K562 (cell line): Measurements from ENCODE around the gene PDZRN3. TPM values are rescaled to one million over a fixed set of nuclear protein-coding genes. Genes with fewer than 3 reads are reported as not detected.

Experiments
- ATAC-seq: fragments of 200-7000 bp; cut with Tn5 transposase; 3 replicates; pipeline ENCODE4 v1.9.1; 2020; ENCODE audit warnings: moderate library complexity
- BruUV-seq: library from RNA; stranded (reverse); fragments of 400-500 nt; replicated peaks from 2 replicates; lab custom pipeline; 2021; lab: Mats Ljungman, UMichigan
- CTCF ChIA-PET: fragments of 300-600 bp; formaldehyde crosslinking; extraction: SDS; loops from one replicate; lab custom pipeline; 2021; ENCODE audit warnings: low intra/inter-chr PET ratio; lab: Yijun Ruan, JAX
- POLR2A ChIA-PET: fragments of 300-600, 350-650 bp; sonication (Branson Sonifier 250); formaldehyde crosslinking; extraction: SDS; loops from one replicate; lab custom pipeline; 2021; ENCODE audit warnings: antibody characterized with exemption, inconsistent platforms; lab: Yijun Ruan, JAX
- DNase-seq, 4 experiments: peaks; one replicate each; pipeline versions ENCODE4 v3.0.0 to v3.0.0-alpha.2; 2011 to 2018; ENCODE audit warnings: low spot score in 3 of 4, mixed read lengths in 3 of 4; ENCODE audit errors: extremely low read depth in 1 of 4
- FAIRE-seq: peaks from 2 replicates; lab custom pipeline; 2011; peaks lifted over from hg19 to GRCh38; lab: Jason Lieb, UNC
- H2AFZ ChIP-seq: 2 replicates; pipeline ENCODE4 v1.6.0; 2011; ENCODE audit warnings: low read depth, low read length, control low read depth, inconsistent platforms
- H3K27ac ChIP-seq: fragments of 200-600 bp; 3 replicates; pipeline ENCODE4 v1.8.0; 2011; ENCODE audit warnings: low read depth, mild to moderate bottlenecking, control low read depth, inconsistent platforms, low read length, moderate library complexity, mixed read lengths; ENCODE audit errors: extremely low read depth
- H3K27me3 ChIP-seq, 2 experiments: fragments of 300-600 bp in 1 of 2; 2 replicates in 1 of 2; 3 replicates in 1 of 2; pipeline versions ENCODE4 v1.6.0 to v1.8.0; 2011; ENCODE audit warnings: inconsistent platforms in 2 of 2, low read length in 2 of 2, mild to moderate bottlenecking in 1 of 2, mixed read lengths in 1 of 2, moderate library complexity in 1 of 2; ENCODE audit not compliant: control insufficient read depth in 2 of 2, insufficient read depth in 2 of 2
- H3K36me3 ChIP-seq: fragments of 300-600 bp; 3 replicates; pipeline ENCODE4 v1.8.0; 2011; ENCODE audit warnings: mild to moderate bottlenecking, low read length, inconsistent platforms; ENCODE audit not compliant: control insufficient read depth, insufficient read depth
- H3K4me1 ChIP-seq, 2 experiments: fragments of 200-600 bp in 1 of 2; replicated peaks in 1 of 2; 2 replicates in 1 of 2; 3 replicates in 1 of 2; pipeline versions ENCODE4 v1.5.1 to v1.8.0; 2011; ENCODE audit warnings: inconsistent platforms in 2 of 2, low read length in 2 of 2, mild to moderate bottlenecking in 1 of 2, mixed read lengths in 1 of 2, moderate library complexity in 1 of 2; ENCODE audit not compliant: control insufficient read depth in 2 of 2, insufficient read depth in 2 of 2
- H3K4me2 ChIP-seq: 2 replicates; pipeline ENCODE4 v1.6.1; 2011; ENCODE audit warnings: low read length, control low read depth, inconsistent platforms, mixed read lengths; ENCODE audit not compliant: insufficient read depth
- H3K4me3 ChIP-seq: fragments of 200-600 bp; sonication (generic), shearing (Covaris generic); 2 replicates; pipeline ENCODE4 v1.5.1; 2016; ENCODE audit warnings: control low read depth, inconsistent platforms
- H3K79me2 ChIP-seq: fragments of 200-600 bp; 3 replicates; pipeline ENCODE4 v1.8.0; 2011; ENCODE audit warnings: low read length, inconsistent platforms; ENCODE audit not compliant: control insufficient read depth, insufficient read depth
- H3K9ac ChIP-seq, 2 experiments: 2 replicates each; pipeline versions ENCODE4 v1.6.0 to v1.6.1; 2011; ENCODE audit warnings: low read depth in 2 of 2, low read length in 2 of 2, control low read depth in 1 of 2, inconsistent platforms in 1 of 2, mild to moderate bottlenecking in 1 of 2, mixed read lengths in 1 of 2; ENCODE audit not compliant: insufficient read depth in 1 of 2
- H3K9me1 ChIP-seq: one replicate; pipeline ENCODE4 v1.6.0; 2011; ENCODE audit warnings: inconsistent platforms, mild to moderate bottlenecking, low read length, moderate library complexity; ENCODE audit not compliant: control insufficient read depth, insufficient read depth
- H3K9me3 ChIP-seq: replicated peaks from 2 replicates; pipeline ENCODE4 v1.5.1; 2011; ENCODE audit warnings: low read depth, low read length, inconsistent platforms; ENCODE audit not compliant: control insufficient read depth, insufficient read depth
- H4K20me1 ChIP-seq: replicated peaks from 2 replicates; pipeline ENCODE4 v1.6.1; 2011; ENCODE audit warnings: low read length, inconsistent platforms, mixed read lengths; ENCODE audit not compliant: control insufficient read depth, insufficient read depth
- ATF7 ChIP-seq: fragments of 450-650 bp; IDR thresholded peaks from 2 replicates; pipeline ENCODE4 v1.7.1; 2014; ENCODE audit warnings: mild to moderate bottlenecking, moderate library complexity
- BRF1 ChIP-seq: IDR thresholded peaks from 3 replicates; pipeline ENCODE4 v1.6.1; 2011; ENCODE audit warnings: borderline replicate concordance, mild to moderate bottlenecking; ENCODE audit not compliant: insufficient read length; ENCODE audit errors: extremely low read depth
- ELF2 ChIP-seq: fragments of 250-450 bp; sonication (Bioruptor Pico); IDR thresholded peaks from 2 replicates; pipeline ENCODE4 v1.5.0; 2021; ENCODE audit warnings: mild to moderate bottlenecking
- HLTF ChIP-seq: fragments of 450-650 bp; IDR thresholded peaks from 2 replicates; pipeline ENCODE4 v1.6.1; 2016
- HNRNPH1 ChIP-seq: fragments of 200-400 bp; formaldehyde crosslinking; optimal IDR thresholded peaks from 2 replicates; pipeline ENCODE3; 2017; ENCODE audit warnings: low read depth, mild to moderate bottlenecking, low read length, moderate library complexity
- HNRNPK ChIP-seq: fragments of 200-400 bp; formaldehyde crosslinking; IDR thresholded peaks from one replicate; pipeline ENCODE4 v1.6.1; 2018; ENCODE audit warnings: mild to moderate bottlenecking, low read depth, low read length; ENCODE audit not compliant: poor library complexity, severe bottlenecking
- KLF10 ChIP-seq: fragments of 250-450 bp; sonication (Bioruptor Pico); IDR thresholded peaks from 2 replicates; pipeline ENCODE4 v1.6.1; 2021; ENCODE audit warnings: matching md5 sums
- MAFF ChIP-seq: IDR thresholded peaks from 2 replicates; pipeline ENCODE4 v1.6.1; 2012; ENCODE audit warnings: low read length, improper control_type of control experiment
- PRPF4 ChIP-seq: fragments of 200-400 bp; formaldehyde crosslinking; IDR thresholded peaks from one replicate; pipeline ENCODE4 v1.6.1; 2017; ENCODE audit warnings: low read length, low read depth, mild to moderate bottlenecking; ENCODE audit not compliant: insufficient read depth, poor library complexity, severe bottlenecking
- RBFOX2 ChIP-seq: fragments of 200-400 bp; formaldehyde crosslinking; IDR thresholded peaks from 2 replicates; pipeline ENCODE4 v1.6.1; 2017; ENCODE audit warnings: low read depth, mild to moderate bottlenecking, low read length, moderate library complexity
- RBM22 ChIP-seq: fragments of 200-400 bp; formaldehyde crosslinking; IDR thresholded peaks from 2 replicates; pipeline ENCODE4 v1.6.1; 2018; ENCODE audit warnings: low read length, low read depth; ENCODE audit not compliant: poor library complexity, severe bottlenecking
- ZBTB17 ChIP-seq: fragments of 450-650 bp; formaldehyde crosslinking; IDR thresholded peaks from 2 replicates; pipeline ENCODE4 v1.4.0; 2020; ENCODE audit warnings: mild to moderate bottlenecking
- ZNF140 ChIP-seq: fragments of 250-450 bp; sonication (Bioruptor Pico); IDR thresholded peaks from 2 replicates; pipeline ENCODE4 v1.8.0; 2021; ENCODE audit warnings: moderate library complexity, mild to moderate bottlenecking, inconsistent platforms
- ZNF384 ChIP-seq: IDR thresholded peaks from 2 replicates; pipeline ENCODE4 v1.6.1; 2012; ENCODE audit warnings: low read depth, low read length, improper control_type of control experiment
- ZNF586 ChIP-seq: fragments of 450-650 bp; formaldehyde crosslinking; conservative IDR thresholded peaks from 2 replicates; pipeline ENCODE4 v1.4.0; 2020; ENCODE audit warnings: mild to moderate bottlenecking, moderate library complexity
- ZNF76 ChIP-seq: fragments of 250-450 bp; sonication (Bioruptor Pico); IDR thresholded peaks from 2 replicates; pipeline ENCODE4 v1.4.0; 2020; ENCODE audit warnings: mild to moderate bottlenecking, moderate library complexity, borderline replicate concordance
- WGBS: fragments of 100-300 bp; shearing (Covaris generic); methylation state at CpG from one replicate; pipeline ENCODE4 v1.1.6; 2016; ENCODE audit warnings: low coverage, mixed read lengths; ENCODE audit not compliant: insufficient coverage; ENCODE audit errors: missing lambda C conversion rate; 5-methylcytosine and 5-hydroxymethylcytosine counted together
- in situ Hi-C: fragments of 300-500 bp; cut with MboI; formaldehyde crosslinking; loops from 4 replicates; pipeline ENCODE4 v1.15.0; 2018; ENCODE audit warnings: inconsistent platforms, mixed read lengths
- intact Hi-C: fragments of 100-400 bp; cut with micrococcal nuclease; formaldehyde crosslinking; loops from 2 replicates; pipeline ENCODE4 v1.14.2; 2022
- polyA plus RNA-seq, 8 experiments: library from polyadenylated mRNA; depleted of rRNA in 4 of 8; stranded (reverse) in 5 of 8; unstranded in 3 of 8; fragments of >200 nt; fragmentation: Nextera tagmentation in 2 of 8; fragmentation: Illumina TruSeq in 1 of 8; extraction: Ambion mirVana in 2 of 8; extraction: Trizol in 1 of 8; gene quantifications; 2 replicates each; pipeline versions ENCODE4 v1.2.1 to v1.2.3, GENCODE V29; 2011 to 2014; ENCODE audit warnings: inconsistent platforms in 1 of 8, missing spikeins in 1 of 8
- total RNA-seq, 7 experiments: library from RNA; depleted of rRNA in 6 of 7; stranded (reverse); fragments of >200 nt in 6 of 7; fragmentation: Illumina TruSeq in 2 of 7; extraction: Trizol in 2 of 7; gene quantifications; 2 replicates each; pipeline versions ENCODE4 v1.2.1 to v1.2.3, GENCODE V29; 2011 to 2021; ENCODE audit warnings: low replicate concordance in 1 of 7
- TF ChIP-seq, protein P1 (sequence below): sonication (generic); formaldehyde crosslinking; IDR thresholded peaks from 2 replicates; pipeline ENCODE4 v1.4.0; 2020; ENCODE audit warnings: mild to moderate bottlenecking, missing genetic modification reagents

Gene PDZRN3
- total and polyA plus RNA-seq, 9 of the 15 experiments (the other 6 are each of a cell fraction or from before 2014, with no cell fraction given), result 0.16 TPM; not detected in 8

DNA sequence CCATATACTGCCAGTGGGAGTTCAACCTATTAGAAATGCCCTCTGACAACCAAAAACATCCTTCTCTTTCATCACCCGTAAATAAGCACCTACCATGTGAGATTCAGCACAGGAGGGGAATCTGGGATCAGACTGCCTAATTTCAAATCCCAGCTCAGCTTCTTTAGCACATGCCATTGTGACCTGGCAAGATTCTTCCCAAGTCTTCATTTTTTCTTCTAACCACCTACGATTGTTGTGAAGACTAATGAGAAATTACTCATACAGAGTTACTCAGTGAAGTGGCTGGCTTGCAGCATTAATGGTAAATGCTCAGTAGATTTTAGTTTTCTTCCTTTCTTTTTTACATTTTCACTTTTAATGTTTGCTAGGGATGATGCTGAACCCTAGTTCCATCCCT is 176.7 kb downstream of the PDZRN3 start:
- no peak overlapping the region for H3K9ac ChIP-seq
- intact Hi-C loops (no loop called here), in situ Hi-C loops (no loop called here)
- BruUV-seq, result no TSS peak
- H3K9me1 ChIP-seq, result no peaks in the 10 kb centered on the region
- H3K9me3 ChIP-seq, result no peaks in the 10 kb centered on the region
- H2AFZ ChIP-seq, result no peak overlapping the region
- no peak overlapping the region for H3K4me2 ChIP-seq
- no peaks in the 10 kb centered on the region for H3K4me1 ChIP-seq
- FAIRE-seq (no peak), DNase-seq (no peak), ATAC-seq (no peak)
- no peak overlapping the region for H3K27ac ChIP-seq
- H3K79me2 ChIP-seq, result no peaks in the 10 kb centered on the region
- H3K4me3 ChIP-seq, result no peak overlapping the region
- ChIA-PET POLR2A (interaction anchor here (0.6 kb wide), 1 partner anchor 331 kb away, joined by 3 read pairs; no protein-coding TSS in a partner anchor), CTCF (no interaction called here)
- no peaks in the 10 kb centered on the region for H3K36me3 ChIP-seq
- H3K27me3 ChIP-seq, result no peaks in the 10 kb centered on the region; a peak in 1 of 5 replicates
- no peak for TF ChIP-seq PRPF4
- no peak for TF ChIP-seq KLF10 (CRISPR knock-in tag)
- no peak for TF ChIP-seq HNRNPH1
- TF ChIP-seq, all 486 proteins: peak for 0
- WGBS, result 0% methylated on average over 2 of the region's 2 CpGs
- no peaks in the 10 kb centered on the region for H4K20me1 ChIP-seq

DNA sequence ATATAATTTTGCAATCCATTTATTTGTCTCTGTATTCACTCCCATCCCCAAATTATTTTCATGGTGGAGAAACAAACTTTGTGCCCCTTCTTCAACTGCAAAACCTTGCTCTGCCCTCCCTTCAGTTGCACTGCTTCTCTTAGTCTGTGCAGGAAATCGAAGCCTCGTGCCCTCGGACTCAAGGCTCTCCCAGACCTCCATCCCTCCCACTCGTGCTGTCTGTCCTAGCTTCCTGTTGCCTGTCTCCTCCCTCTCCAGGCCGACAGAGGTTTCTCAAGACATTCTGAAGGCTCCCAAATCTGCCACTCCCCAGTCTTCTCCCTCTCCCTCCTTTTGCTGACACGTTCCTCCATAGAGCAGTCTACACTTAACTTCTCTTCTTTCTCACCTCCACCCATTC is 177.6 kb downstream of the PDZRN3 start:
- in situ Hi-C loops, result no loop called here
- WGBS, result 0% methylated on average over 5 of the region's 6 CpGs
- Histone ChIP-seq H4K20me1 (no peaks in the 10 kb centered on the region), H3K9me1 (no peaks in the 10 kb centered on the region), H3K4me1 (no peaks in the 10 kb centered on the region), H3K9ac (no peak overlapping the region), H3K9me3 (no peaks in the 10 kb centered on the region), H2AFZ (no peak overlapping the region), H3K27ac (no peak overlapping the region), H3K4me2 (no peak overlapping the region), H3K79me2 (no peaks in the 10 kb centered on the region), H3K4me3 (no peak overlapping the region), H3K27me3 (peaks cover 0 to 1% of the 10 kb centered on the region in 2 experiments; a peak in 2 of 5 replicates), H3K36me3 (no peaks in the 10 kb centered on the region)
- FAIRE-seq (no peak), DNase-seq (no peak), ATAC-seq (no peak)
- POLR2A ChIA-PET, result no interaction called here
- CTCF ChIA-PET, result no interaction called here
- BruUV-seq, result no TSS peak
- intact Hi-C loops, result no loop called here
- TF ChIP-seq RBM22 (no peak), ZNF76 (CRISPR knock-in tag) (no peak), ZNF140 (CRISPR knock-in tag) (no peak), ZNF586 (no peak), BRF1 (no peak), ZBTB17 (CRISPR knock-in tag) (no peak), HNRNPK (no peak), MAFF (no peak), ATF7 (no peak), RBFOX2 (no peak), ZNF384 (no peak), HLTF (no peak), ELF2 (CRISPR knock-in tag) (no peak)
- TF ChIP-seq, protein P1, sequence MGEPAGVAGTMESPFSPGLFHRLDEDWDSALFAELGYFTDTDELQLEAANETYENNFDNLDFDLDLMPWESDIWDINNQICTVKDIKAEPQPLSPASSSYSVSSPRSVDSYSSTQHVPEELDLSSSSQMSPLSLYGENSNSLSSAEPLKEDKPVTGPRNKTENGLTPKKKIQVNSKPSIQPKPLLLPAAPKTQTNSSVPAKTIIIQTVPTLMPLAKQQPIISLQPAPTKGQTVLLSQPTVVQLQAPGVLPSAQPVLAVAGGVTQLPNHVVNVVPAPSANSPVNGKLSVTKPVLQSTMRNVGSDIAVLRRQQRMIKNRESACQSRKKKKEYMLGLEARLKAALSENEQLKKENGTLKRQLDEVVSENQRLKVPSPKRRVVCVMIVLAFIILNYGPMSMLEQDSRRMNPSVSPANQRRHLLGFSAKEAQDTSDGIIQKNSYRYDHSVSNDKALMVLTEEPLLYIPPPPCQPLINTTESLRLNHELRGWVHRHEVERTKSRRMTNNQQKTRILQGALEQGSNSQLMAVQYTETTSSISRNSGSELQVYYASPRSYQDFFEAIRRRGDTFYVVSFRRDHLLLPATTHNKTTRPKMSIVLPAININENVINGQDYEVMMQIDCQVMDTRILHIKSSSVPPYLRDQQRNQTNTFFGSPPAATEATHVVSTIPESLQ, result no peak
